Keratinocyte (primary cell): ENCODE measurements around the gene BTG2.

Experiments
- CTCF ChIP-seq, 3 experiments: IDR thresholded peaks in 1 of 3; conservative IDR thresholded peaks in 1 of 3; optimal IDR thresholded peaks in 1 of 3; 2 replicates in 2 of 3; 3 replicates in 1 of 3; pipeline versions ENCODE3 to v1.5.1; 2011; ENCODE audit warnings: low read length in 3 of 3, mild to moderate bottlenecking in 3 of 3, moderate library complexity in 2 of 3, control low read depth in 1 of 3, inconsistent platforms in 1 of 3; ENCODE audit not compliant: insufficient read depth in 2 of 3; ENCODE audit errors: extremely low read depth in 1 of 3
- EZH2 ChIP-seq: IDR thresholded peaks from one replicate; pipeline ENCODE4 v1.6.1; 2012; ENCODE audit warnings: inconsistent platforms, mild to moderate bottlenecking, low read length, moderate library complexity

GRCh38 chr1:203335503-203335902 lies 30.2 kb downstream of the BTG2 start:
- TF ChIP-seq EZH2 (no peak), CTCF (optimal IDR thresholded peaks at IDR 0.05 in 1 of 3, IDR thresholded peaks at IDR 0.05 in 1 of 3, conservative IDR thresholded peaks at IDR 0.05 in 1 of 3; ENCODE audit: extremely low read depth in 1 of 3, insufficient read depth in 2 of 3, low read length in 3 of 3) (no peak)
